Ramos (cell line): ENCODE data around the gene ETFA.
"Not testable (repeated sequence)": the region's sequence is repeated elsewhere in the genome, so short reads cannot be mapped to it uniquely, and the experiment has no call there.

ENCODE experiments used
- in situ Hi-C: fragments of 300-500 bp; cut with MboI; formaldehyde crosslinking; loops from one replicate; pipeline ENCODE4 v1.14.3; 2022; ENCODE audit warnings: low sequenced_read_pairs; ENCODE audit not compliant: unreplicated experiment

The ETFA gene

GRCh38 chr15:76285241-76285825, 25.9 kb downstream of the ETFA start:
- in situ Hi-C loops = no loop called here

- in situ Hi-C loops = no loop called here
These were observed 28.8 kb downstream of the ETFA start for GRCh38 chr15:76282465-76282864.

GRCh38 chr15:76278651-76279050, 32.6 kb downstream of the ETFA start:
- in situ Hi-C loops = no loop called here

- in situ Hi-C loops = no loop called here
These were observed 36.4 kb downstream of the ETFA start for GRCh38 chr15:76274821-76275220.

GRCh38 chr15:76274226-76274625, 37.0 kb downstream of the ETFA start:
- in situ Hi-C loops = no loop called here

- in situ Hi-C loops = no loop called here
These were observed 40.4 kb downstream of the ETFA start for GRCh38 chr15:76270876-76271275.

GRCh38 chr15:76267077-76267476, 44.2 kb downstream of the ETFA start:
- in situ Hi-C loops = no loop called here

GRCh38 chr15:76265769-76266168, 45.5 kb downstream of the ETFA start:
- in situ Hi-C loops = not testable (repeated sequence)

GRCh38 chr15:76260246-76260938, 50.9 kb downstream of the ETFA start:
- in situ Hi-C loops = no loop called here

- in situ Hi-C loops = no loop called here
These were observed 51.9 kb downstream of the ETFA start for GRCh38 chr15:76259392-76259791.

- in situ Hi-C loops = no loop called here
These were observed 52.8 kb downstream of the ETFA start for GRCh38 chr15:76258460-76258859.

- in situ Hi-C loops = no loop called here
These were observed 57.4 kb downstream of the ETFA start for GRCh38 chr15:76253691-76254473.

GRCh38 chr15:76252249-76252648, 59.0 kb downstream of the ETFA start:
- in situ Hi-C loops = no loop called here

GRCh38 chr15:76251717-76252116, 59.6 kb downstream of the ETFA start:
- in situ Hi-C loops = no loop called here

GRCh38 chr15:76245072-76245610, 66.1 kb downstream of the ETFA start:
- in situ Hi-C loops = no loop called here

GRCh38 chr15:76239786-76240185, 71.5 kb downstream of the ETFA start:
- in situ Hi-C loops = no loop called here

- in situ Hi-C loops = no loop called here
These were observed 74.9 kb downstream of the ETFA start for GRCh38 chr15:76236350-76236749.

- in situ Hi-C loops = no loop called here
These were observed 76.0 kb downstream of the ETFA start for GRCh38 chr15:76235186-76235826.

- in situ Hi-C loops = no loop called here
These were observed 76.9 kb downstream of the ETFA start for GRCh38 chr15:76234337-76234889.

- in situ Hi-C loops = no loop called here
These were observed 77.3 kb downstream of the ETFA start for GRCh38 chr15:76233921-76234320.
